Naive thymus-derived CD4-positive, alpha-beta T cell (primary cell): Measurements from ENCODE around the gene WIZ. TPM values are rescaled to one million over a fixed set of nuclear protein-coding genes. Genes with fewer than 3 reads are reported as not detected.
"Not testable (repeated sequence)": the region's sequence is repeated elsewhere in the genome, so short reads cannot be mapped to it uniquely, and the experiment has no call there.

Experiments
- ATAC-seq: fragments of 150-1000 bp; cut with Tn5 transposase; 2 replicates; pipeline ENCODE4 v1.10.0; 2021; ENCODE audit warnings: mild to moderate bottlenecking, moderate library complexity
- CTCF ChIA-PET: fragments of 350-600 bp; sonication (Branson Sonifier 250); formaldehyde crosslinking; loops from one replicate; lab custom pipeline; 2021; ENCODE audit warnings: antibody characterized with exemption; lab: Charles Lee
- POLR2A ChIA-PET: fragments of 350-600 bp; sonication (Branson Sonifier 250); formaldehyde crosslinking; loops from one replicate; lab custom pipeline; 2021; ENCODE audit warnings: antibody characterized with exemption, inconsistent platforms; lab: Charles Lee
- DNase-seq, 9 donors: peaks; one replicate each; pipeline versions ENCODE4 v3.0.0 to v3.0.0-alpha.2; 2020 to 2022; ENCODE audit warnings: mixed read lengths in 1 of 9
- H3K27ac ChIP-seq: one replicate; pipeline ENCODE4 v1.7.0; 2013; ENCODE audit warnings: mild to moderate bottlenecking, low read depth, low read length, moderate library complexity
- H3K27me3 ChIP-seq, 2 donors: one replicate each; pipeline ENCODE4 v1.7.0; 2013; ENCODE audit warnings: low read length in 2 of 2, mild to moderate bottlenecking in 2 of 2, moderate library complexity in 2 of 2; ENCODE audit not compliant: control insufficient read depth in 2 of 2, insufficient read depth in 2 of 2
- H3K36me3 ChIP-seq, 3 experiments: 1 replicate in 2 of 3; 2 replicates in 1 of 3; pipeline ENCODE4 v1.7.0; 2013; ENCODE audit warnings: low read length in 3 of 3, mild to moderate bottlenecking in 3 of 3, moderate library complexity in 1 of 3; ENCODE audit not compliant: insufficient read depth in 3 of 3, control insufficient read depth in 2 of 3
- H3K4me1 ChIP-seq, 2 donors: one replicate each; pipeline ENCODE4 v1.7.0; 2013; ENCODE audit warnings: low read length in 2 of 2, mild to moderate bottlenecking in 2 of 2, moderate library complexity in 1 of 2; ENCODE audit not compliant: control insufficient read depth in 2 of 2, insufficient read depth in 2 of 2
- H3K4me3 ChIP-seq: 2 replicates; pipeline ENCODE4 v1.7.0; 2013; ENCODE audit warnings: mild to moderate bottlenecking, low read length
- H3K9me3 ChIP-seq, 3 experiments: 1 replicate in 2 of 3; 2 replicates in 1 of 3; pipeline ENCODE4 v1.7.0; 2013; ENCODE audit warnings: low read length in 3 of 3; ENCODE audit not compliant: control insufficient read depth in 2 of 3
- H3K27ac Mint-ChIP-seq, 9 donors: one replicate each; pipeline ENCODE4 v1.8.0; 2020 to 2022; ENCODE audit warnings: mixed read lengths in 9 of 9, mild to moderate bottlenecking in 8 of 9, moderate library complexity in 5 of 9, inconsistent platforms in 2 of 9
- H3K27me3 Mint-ChIP-seq, 5 donors: one replicate each; pipeline ENCODE4 v1.8.0; 2021 to 2022; ENCODE audit warnings: mixed read lengths in 5 of 5, mild to moderate bottlenecking in 1 of 5
- H3K36me3 Mint-ChIP-seq, 5 donors: one replicate each; pipeline ENCODE4 v1.8.0; 2020 to 2022; ENCODE audit warnings: mixed read lengths in 5 of 5, mild to moderate bottlenecking in 3 of 5, inconsistent platforms in 1 of 5
- H3K4me1 Mint-ChIP-seq, 7 donors: one replicate each; pipeline ENCODE4 v1.8.0; 2020 to 2022; ENCODE audit warnings: mixed read lengths in 7 of 7, mild to moderate bottlenecking in 3 of 7, inconsistent platforms in 1 of 7
- H3K4me3 Mint-ChIP-seq, 10 donors: one replicate each; pipeline ENCODE4 v1.8.0; 2020 to 2022; ENCODE audit warnings: mild to moderate bottlenecking in 10 of 10, mixed read lengths in 10 of 10, moderate library complexity in 6 of 10, inconsistent platforms in 2 of 10
- H3K9me3 Mint-ChIP-seq, 11 donors: one replicate each; pipeline ENCODE4 v1.8.0; 2020 to 2022; ENCODE audit warnings: mixed read lengths in 11 of 11, mild to moderate bottlenecking in 4 of 11, inconsistent platforms in 1 of 11, moderate library complexity in 1 of 11
- intact Hi-C, 2 donors: fragments of 100-400 bp; cut with micrococcal nuclease; formaldehyde crosslinking; loops; one replicate each; pipeline ENCODE4 v1.15.1; 2023
- polyA plus RNA-seq, 2 donors: library from polyadenylated mRNA; unstranded; fragments of 300-500 nt; fragmentation: Illumina TruSeq; gene quantifications; one replicate each; pipeline ENCODE4 v1.2.3, GENCODE V29; 2021
- total RNA-seq, 6 experiments: library from RNA in 5 of 6; stranded (reverse) in 5 of 6; gene quantifications; 1 replicate in 5 of 6; 2 replicates in 1 of 6; pipeline ENCODE4 v1.2.3 and lab custom pipeline; 2021 to 2026

WIZ gene
- total and polyA plus RNA-seq, 7 experiments from 2014 or later: 0.91 to 34.9 (median 22.9) TPM

GRCh38 chr19:15475169-15475568 lies 25.4 kb upstream of the WIZ start:
- no peaks in the 10 kb centered on the region for H3K36me3 ChIP-seq
- Mint-ChIP-seq H3K4me1 (peaks cover 15 to 46% (median 33%) of the 10 kb centered on the region in 7 donors), H3K4me3 (no peak overlapping the region), H3K9me3 (no peaks in the 10 kb centered on the region), H3K36me3 (peaks cover 0 to 5% (median 0%) of the 10 kb centered on the region in 5 donors), H3K27ac (peak overlapping the region in 1 of 9 donors; percentile 2), H3K27me3 (peaks cover 0 to under 1% (median 0%) of the 10 kb centered on the region in 5 donors)
- intact Hi-C loops: no loop called here
- DNase-seq: no peak
- no peak for ATAC-seq
- peaks cover 13 to 23% of the 10 kb centered on the region in 2 donors for H3K4me1 ChIP-seq
- no peaks in the 10 kb centered on the region for H3K27me3 ChIP-seq
- ChIA-PET POLR2A (interaction anchor here (1.5 kb wide), 1 partner anchor 10 kb away, joined by 3 read pairs; no protein-coding TSS in a partner anchor), CTCF (interaction anchor here (1.2 kb wide), 1 partner anchor 56 kb away, joined by 3 read pairs; the partner anchor contains the start of gene AKAP8L)
- no peaks in the 10 kb centered on the region for H3K9me3 ChIP-seq
- H3K4me3 ChIP-seq: no peak overlapping the region
- H3K27ac ChIP-seq: no peak overlapping the region

DNA sequence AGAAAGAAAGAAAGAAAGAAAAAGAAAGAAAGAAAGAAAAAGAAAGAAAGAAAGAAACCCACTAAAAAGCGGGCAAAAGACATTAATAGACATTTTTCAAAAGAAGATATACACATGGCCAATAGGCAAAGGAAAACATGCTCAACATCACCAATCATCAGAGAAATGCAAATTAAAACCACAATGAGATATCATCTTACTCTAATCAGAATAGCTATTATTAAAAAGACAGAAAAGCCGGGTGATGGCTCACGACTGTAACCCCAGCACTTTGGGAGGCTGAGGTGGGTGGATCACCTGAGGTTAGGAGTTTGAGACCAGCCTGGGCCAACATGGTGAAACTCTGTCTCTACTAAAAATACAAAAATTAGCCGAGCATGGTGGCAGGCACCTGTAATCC lies 24.1 kb upstream of the WIZ start:
- CTCF ChIA-PET, H3K4me3 Mint-ChIP-seq, H3K9me3 ChIP-seq, H3K4me3 ChIP-seq, ATAC-seq, H3K36me3 ChIP-seq, intact Hi-C loops, DNase-seq, H3K9me3 Mint-ChIP-seq, H3K27ac ChIP-seq, H3K27me3 ChIP-seq: not testable (repeated sequence)
- peaks cover 0 to 11% (median 0%) of the 10 kb centered on the region in 5 donors for H3K27me3 Mint-ChIP-seq
- H3K36me3 Mint-ChIP-seq: peaks cover 0 to 14% (median 0%) of the 10 kb centered on the region in 5 donors
- H3K4me1 Mint-ChIP-seq: peaks cover 22 to 44% (median 31%) of the 10 kb centered on the region in 7 donors
- H3K4me1 ChIP-seq: peaks cover 8 to 17% of the 10 kb centered on the region in 2 donors
- peak overlapping the region in 1 of 9 donors; percentile 33 for H3K27ac Mint-ChIP-seq
- POLR2A ChIA-PET: interaction anchor here (0.6 to 1.6 kb wide), 3 partner anchors 9 to 92 kb away, joined by 3 read pairs; no protein-coding TSS in a partner anchor

DNA sequence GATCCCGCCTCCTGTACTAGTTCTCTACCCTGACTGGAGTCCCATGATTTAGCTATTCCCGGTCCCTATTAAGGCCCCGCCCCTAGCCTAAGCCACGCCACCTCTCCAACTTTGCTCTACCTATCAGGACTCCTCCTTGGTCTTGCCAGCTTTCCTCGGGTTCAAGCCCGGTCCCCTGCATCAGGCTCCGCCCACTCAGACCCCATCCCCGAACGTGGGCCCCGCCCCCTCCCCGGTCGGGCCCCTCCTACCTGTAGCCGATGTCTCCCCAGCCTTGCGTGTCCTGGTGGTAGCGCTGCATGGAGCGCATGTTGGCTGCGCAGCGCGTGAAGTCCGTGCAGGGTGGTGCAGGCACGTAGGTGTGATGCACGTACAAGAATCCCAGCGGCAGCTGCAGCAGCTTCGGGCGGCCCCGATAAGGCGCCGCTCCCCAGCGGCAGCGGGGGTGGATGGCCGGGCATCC lies 21.9 kb upstream of the WIZ start:
- intact Hi-C loops: loop anchor here in 1 of 2 donors (2.0 kb wide), 1 partner anchor 15 kb away; no protein-coding TSS in a partner anchor
- peaks cover 0 to 1% (median 0%) of the 10 kb centered on the region in 11 donors for H3K9me3 Mint-ChIP-seq
- H3K36me3 Mint-ChIP-seq: peaks cover 0 to 25% (median 0%) of the 10 kb centered on the region in 5 donors
- no peaks in the 10 kb centered on the region for H3K36me3 ChIP-seq
- H3K27me3 Mint-ChIP-seq: peaks cover 0 to 14% (median 0%) of the 10 kb centered on the region in 5 donors
- ATAC-seq: no peak
- H3K27ac Mint-ChIP-seq: peak overlapping the region in 1 of 9 donors; percentile 15
- H3K9me3 ChIP-seq: no peaks in the 10 kb centered on the region
- H3K4me1 ChIP-seq: peaks cover 17 to 27% of the 10 kb centered on the region in 2 donors
- no peak overlapping the region for H3K4me3 ChIP-seq
- H3K4me3 Mint-ChIP-seq: peak overlapping the region in 7 of 10 donors; percentile 14 to 94 (median 30)
- peaks cover 36 to 59% (median 46%) of the 10 kb centered on the region in 7 donors for H3K4me1 Mint-ChIP-seq
- DNase-seq: no peak
- H3K27me3 ChIP-seq: no peaks in the 10 kb centered on the region
- ChIA-PET CTCF (no interaction called here), POLR2A (no interaction called here)
- H3K27ac ChIP-seq: no peak overlapping the region

GRCh38 chr19:15469513-15470297 lies 19.9 kb upstream of the WIZ start:
- DNase-seq: peak in 3 of 9 donors; percentile 23 to 28 (median 26)
- no peaks in the 10 kb centered on the region for H3K27me3 ChIP-seq
- H3K4me3 Mint-ChIP-seq: peak overlapping the region; percentile 68 to 97 (median 92)
- ChIA-PET CTCF (interaction anchor here (0.7 to 2.6 kb wide), 5 partner anchors 11 to 93 kb away, joined by 3 to 9 read pairs (median 4); partner anchors contain the start of gene AKAP8L), POLR2A (interaction anchor here (0.6 to 3.0 kb wide), 9 partner anchors 9 to 85 kb away, joined by 3 to 17 read pairs (median 3); partner anchors contain the start of genes AKAP8L and PGLYRP2)
- peaks cover 0 to 1% (median 0%) of the 10 kb centered on the region in 11 donors for H3K9me3 Mint-ChIP-seq
- no peaks in the 10 kb centered on the region for H3K9me3 ChIP-seq
- peaks cover 0 to 14% (median 0%) of the 10 kb centered on the region in 5 donors for H3K27me3 Mint-ChIP-seq
- peak overlapping the region; percentile 32 to 92 (median 83) for H3K27ac Mint-ChIP-seq
- peak overlapping the region; percentile 51 for H3K27ac ChIP-seq
- peaks cover 41 to 60% (median 51%) of the 10 kb centered on the region in 7 donors for H3K4me1 Mint-ChIP-seq
- peak; percentile 69 for ATAC-seq
- peaks cover 32 to 38% of the 10 kb centered on the region in 2 donors for H3K4me1 ChIP-seq
- H3K4me3 ChIP-seq: peak overlapping the region; percentile 64
- intact Hi-C loops: loop anchor here (2.0 to 10.0 kb wide), 4 partner anchors 17 to 368 kb away; no protein-coding TSS in a partner anchor
- peaks cover 0 to 23% (median 0%) of the 10 kb centered on the region in 5 donors for H3K36me3 Mint-ChIP-seq
- no peaks in the 10 kb centered on the region for H3K36me3 ChIP-seq

DNA sequence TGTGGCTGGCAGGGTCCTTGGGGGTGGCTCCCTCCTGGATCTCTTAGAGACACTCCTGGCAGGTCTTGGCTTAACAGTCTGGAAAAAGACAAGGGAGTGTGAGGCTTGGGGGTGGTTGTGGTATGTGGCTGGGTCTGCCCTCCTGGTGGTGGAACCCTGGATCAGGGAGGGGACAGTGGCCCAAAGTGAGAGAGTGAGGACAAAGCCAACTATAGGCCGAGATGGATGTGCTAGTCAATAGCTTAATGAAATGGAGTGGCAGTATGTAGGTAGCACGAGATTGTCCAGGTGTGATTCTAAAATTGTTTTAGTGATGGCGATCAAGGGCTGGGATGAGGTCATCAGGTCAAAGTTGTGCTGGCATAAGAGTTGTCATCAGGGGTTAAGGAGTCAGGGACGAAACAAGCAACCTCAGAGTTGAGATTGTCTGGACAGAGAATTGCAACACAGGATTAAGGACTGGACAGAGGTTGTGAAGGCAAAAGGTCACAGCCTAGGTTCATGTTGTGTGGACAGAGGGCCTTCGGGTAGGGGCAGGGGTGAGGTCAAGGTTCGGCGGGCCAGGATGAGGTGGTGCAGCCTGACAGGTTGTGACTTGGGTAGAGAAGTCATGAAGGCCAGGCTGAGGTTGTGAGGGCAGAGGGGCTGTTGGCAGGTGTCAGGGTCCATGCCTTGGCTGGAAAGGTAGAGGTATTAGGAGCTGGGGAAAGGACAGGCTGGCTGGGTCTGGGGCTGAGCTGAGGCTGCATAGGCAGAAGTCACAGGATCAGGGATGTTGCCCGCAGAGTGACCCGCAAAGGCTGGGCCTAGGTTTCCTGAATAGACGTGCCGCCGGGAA lies 19.1 kb upstream of the WIZ start:
- H3K4me3 Mint-ChIP-seq: peak overlapping the region; percentile 68 to 97 (median 92)
- POLR2A ChIA-PET: interaction anchor here (0.6 to 9.9 kb wide), 10 partner anchors 9 to 886 kb away, joined by 3 to 101 read pairs (median 3); partner anchors contain the start of genes AKAP8L, PGLYRP2 and WIZ
- intact Hi-C loops: loop anchor here (5.0 to 10.0 kb wide), 3 partner anchors 53 to 368 kb away; no protein-coding TSS in a partner anchor
- Histone ChIP-seq H3K36me3 (peaks cover 0 to 4% (median 0%) of the 10 kb centered on the region in 3 experiments), H3K4me1 (peaks cover 33 to 39% of the 10 kb centered on the region in 2 donors), H3K27ac (no peak overlapping the region), H3K27me3 (no peaks in the 10 kb centered on the region), H3K4me3 (peak overlapping the region; percentile 64), H3K9me3 (no peaks in the 10 kb centered on the region)
- CTCF ChIA-PET: interaction anchor here (1.1 to 2.6 kb wide), 4 partner anchors 12 to 87 kb away, joined by 3 to 9 read pairs (median 6); partner anchors contain the start of gene AKAP8L
- H3K9me3 Mint-ChIP-seq: peaks cover 0 to 1% (median 0%) of the 10 kb centered on the region in 11 donors
- no peak for DNase-seq
- H3K4me1 Mint-ChIP-seq: peaks cover 41 to 64% (median 55%) of the 10 kb centered on the region in 7 donors
- ATAC-seq: no peak
- peaks cover 0 to 14% (median 0%) of the 10 kb centered on the region in 5 donors for H3K27me3 Mint-ChIP-seq
- H3K27ac Mint-ChIP-seq: peak overlapping the region; percentile 54 to 92 (median 85)
- H3K36me3 Mint-ChIP-seq: peaks cover 0 to 23% (median 0%) of the 10 kb centered on the region in 5 donors
